Measurements from ENCODE around the gene CCM2.
A peak's percentile ranks its signal among the peaks of the same experiment; 100 is the strongest.
"Not testable (repeated sequence)": the region's sequence is repeated elsewhere in the genome, so short reads cannot be mapped to it uniquely, and the experiment has no call there.

The CCM2 gene

DNA sequence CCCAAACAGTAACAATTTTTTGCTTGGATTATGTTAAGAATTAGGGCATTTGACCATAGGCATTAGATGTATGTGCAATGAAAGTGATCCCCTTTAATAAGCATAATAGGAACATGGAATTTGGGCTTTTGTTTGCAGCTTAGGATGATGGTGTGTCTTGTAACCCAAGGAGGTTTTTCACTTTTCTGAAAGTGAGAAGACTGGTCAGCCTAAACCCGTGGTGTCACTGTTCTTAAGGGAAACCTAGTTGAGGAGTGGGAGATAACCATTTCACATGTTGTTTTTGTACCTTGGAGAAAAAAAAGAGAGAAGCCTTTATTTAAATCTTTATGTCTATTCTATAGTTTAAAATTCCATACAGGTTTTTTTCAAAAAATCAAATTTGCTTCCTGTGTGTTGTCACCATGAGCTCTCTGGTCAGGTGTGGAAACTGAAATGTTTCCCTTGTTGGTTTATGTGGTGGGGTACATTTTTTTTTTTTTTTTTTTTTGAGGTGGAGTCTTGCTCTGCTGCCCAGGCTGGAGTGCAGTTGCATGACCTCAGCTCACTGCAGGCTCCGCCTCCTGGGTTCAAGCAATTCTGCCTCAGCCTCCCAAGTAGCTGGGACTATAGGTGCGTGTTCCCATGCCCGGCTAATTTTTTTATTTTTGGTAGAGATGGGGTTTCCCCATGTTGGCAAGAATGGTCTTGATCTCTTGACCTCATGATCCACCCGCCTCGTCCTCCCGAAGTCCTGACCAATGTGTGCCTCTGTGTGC is 7.7 kb downstream of the CCM2 start:
- no peak for DNase-seq

DNA sequence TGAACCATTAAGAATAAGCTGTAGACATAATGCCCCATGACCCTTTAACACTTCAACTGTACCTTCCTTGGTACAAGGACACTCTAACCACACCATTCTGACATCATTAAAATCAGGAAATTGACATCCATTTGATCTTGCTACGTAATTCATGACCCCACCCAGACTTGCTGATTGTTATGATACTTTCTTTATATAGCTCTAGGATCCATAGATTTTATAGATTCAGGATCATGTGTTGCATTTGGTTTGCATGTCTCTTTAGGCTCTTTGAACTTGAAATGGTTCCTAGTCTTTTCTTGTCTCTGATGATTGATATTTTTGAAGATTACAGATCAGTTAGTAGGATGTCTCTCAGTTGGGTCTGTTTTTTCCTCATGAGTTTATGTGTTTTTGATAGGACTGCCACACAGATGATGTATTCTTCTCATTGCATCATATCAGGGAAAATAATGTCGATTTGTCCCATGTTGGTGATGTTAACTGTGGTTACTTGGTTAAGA is 13.5 kb downstream of the CCM2 start:
- no peak for DNase-seq

DNA sequence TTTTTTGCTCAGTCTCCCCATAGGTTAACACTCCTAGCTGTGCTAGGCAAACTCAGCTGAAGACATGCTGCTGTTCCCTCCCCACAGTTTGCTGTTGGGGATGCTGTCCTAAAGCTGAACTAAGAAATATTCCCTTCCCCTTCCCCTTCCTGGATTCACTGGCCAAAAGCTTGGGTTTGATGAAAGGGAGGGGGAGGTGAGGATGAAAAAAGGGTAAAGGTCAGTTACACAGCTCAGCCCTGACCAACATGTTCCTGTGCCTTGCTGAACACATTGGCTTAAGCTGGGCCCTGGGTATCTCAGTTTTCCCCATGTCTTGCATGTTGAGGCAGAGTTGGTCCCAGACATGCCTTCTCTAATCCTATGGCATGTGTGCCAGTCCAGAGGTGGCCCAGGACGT is 15.3 kb downstream of the CCM2 start:
- no peak for DNase-seq

DNA sequence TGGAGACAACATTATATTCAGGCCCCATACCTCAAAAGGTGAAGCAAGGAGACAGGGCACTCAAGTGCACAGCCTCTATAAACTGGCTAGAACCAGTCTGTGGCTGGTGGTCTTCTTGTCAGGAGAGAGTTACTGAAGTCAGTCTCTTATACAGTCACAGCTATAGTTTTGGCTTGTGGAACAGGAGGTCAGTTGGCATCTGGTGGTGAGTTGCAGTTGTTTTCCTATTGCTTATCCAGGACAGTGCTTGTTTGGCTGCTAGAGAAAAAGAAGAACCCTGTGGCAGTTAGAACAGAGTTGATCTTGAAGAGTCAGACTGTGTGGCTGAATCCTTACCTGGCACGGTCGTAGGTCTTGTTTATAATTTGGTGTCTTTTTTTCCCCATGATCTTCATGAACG is 17.3 kb downstream of the CCM2 start:
- DNase-seq, result no peak

DNA sequence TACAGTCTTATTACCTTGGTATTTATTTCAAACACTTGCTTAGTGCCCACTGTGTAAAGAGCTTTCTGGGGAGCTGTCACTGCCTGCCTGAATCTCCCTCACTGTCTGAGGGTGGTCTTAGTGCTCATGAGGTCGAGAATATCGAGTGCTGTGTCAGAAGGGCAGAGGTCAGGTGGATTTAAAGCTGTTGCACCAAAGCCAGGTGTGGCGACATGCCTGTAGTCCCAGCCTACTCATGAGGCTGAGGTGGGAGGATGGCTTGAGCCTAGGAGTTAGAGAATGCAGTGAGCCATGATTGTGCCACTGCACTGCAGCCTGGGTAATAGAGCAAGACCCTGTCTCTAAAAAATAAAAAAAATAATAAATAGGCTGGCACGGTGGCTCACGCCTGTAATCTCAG is 20.9 kb downstream of the CCM2 start:
- no peak for DNase-seq

DNA sequence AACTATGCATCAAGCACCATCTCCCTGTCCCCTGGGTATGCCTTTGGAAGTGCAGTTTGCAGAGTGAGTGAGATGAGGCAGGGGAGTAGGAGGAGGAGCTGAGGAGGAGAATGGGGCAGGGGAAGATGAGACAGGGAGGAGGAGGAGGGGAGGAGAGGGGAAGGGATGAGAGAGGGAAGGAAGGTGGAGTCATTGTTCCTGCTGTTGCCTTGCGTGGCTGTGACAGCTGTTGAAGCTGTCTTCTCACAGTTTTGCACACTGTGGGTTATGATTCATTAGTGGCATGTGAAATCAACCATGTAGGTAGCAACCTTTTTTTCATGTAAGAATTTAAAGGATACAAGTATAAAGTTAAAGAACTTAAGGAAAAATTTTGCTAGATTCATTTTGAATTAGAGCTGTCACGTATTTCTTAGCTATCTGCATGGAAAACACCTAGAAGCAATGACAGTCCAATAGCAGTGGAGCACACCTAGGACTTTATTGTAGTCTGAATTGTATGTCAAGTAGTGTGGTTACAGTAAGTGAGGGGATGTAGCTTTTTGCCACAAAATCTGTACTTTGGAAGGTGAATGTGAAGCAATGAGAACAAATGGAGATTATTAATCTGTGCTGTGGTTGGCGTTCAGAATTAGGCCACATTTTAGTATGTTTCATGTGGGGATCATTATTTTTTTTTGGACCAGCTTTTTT is 21.7 kb downstream of the CCM2 start:
- peak; percentile 27 for DNase-seq

DNA sequence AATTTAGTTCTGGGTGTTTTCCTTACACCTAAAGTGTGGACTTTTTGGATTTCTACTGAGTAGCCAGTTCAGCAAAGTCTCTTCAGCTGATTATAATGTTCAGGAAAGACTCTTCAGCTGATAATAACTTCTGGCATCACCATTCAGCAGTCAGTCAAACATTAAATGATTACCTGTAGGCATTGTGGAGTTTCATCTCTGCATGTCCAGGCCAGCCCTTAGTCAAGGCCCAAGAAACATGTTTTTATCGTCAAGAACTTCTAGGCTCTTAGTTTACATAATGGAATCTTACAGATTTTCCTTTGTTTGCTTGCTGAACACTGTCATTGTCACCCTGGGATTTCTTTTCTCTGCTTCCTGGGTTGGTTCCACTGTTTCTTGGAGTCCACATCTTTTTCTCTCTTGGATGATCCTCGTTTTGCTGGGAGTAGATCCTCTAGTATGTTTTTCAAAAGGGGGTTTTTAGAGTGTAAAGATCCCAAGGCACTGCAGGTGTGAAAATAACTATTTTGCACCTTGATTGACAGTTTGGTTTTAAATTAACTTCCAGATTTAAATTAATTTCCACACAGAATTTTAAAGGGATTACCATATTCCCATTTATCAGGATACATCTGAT is 24.2 kb downstream of the CCM2 start:
- no peak for DNase-seq

DNA sequence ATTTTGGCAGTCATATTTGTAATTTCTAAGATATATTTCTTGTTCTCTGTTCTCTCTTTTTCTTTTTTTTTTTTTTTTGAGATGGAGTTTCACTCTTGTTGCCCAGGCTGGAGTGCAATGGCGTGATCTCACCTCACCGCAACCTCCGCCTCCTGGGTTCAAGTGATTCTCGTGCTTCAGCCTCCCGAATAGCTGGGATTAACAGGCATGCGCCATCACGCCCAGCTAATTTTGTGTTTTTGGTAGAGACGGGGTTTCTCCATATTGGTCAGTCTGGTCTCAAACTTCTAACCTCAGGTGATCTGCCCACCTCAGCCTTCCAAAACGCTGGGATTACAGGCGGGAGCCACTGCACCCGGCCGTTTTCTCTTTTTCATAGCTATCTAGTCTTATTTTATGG is 25.5 kb downstream of the CCM2 start:
- not testable (repeated sequence) for DNase-seq

DNA sequence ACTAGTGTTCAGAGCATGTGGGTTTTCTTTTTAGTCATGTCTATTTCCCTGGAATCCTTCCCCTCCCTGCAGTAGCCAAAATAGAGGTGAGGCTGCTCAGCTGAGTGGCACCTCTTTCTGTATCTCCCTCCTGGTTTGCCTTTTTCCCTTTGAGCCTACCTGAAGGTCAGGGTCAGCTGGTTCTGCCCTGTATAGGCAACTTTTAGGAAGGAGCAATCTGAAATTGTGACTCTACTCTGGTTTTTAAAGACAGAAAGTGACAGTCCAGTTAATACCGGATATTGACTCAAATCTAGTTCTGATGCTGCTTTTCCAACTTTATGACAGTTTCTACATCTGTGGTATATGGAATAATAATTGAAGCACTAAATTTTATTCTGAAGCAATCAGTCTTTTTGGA is 26.0 kb downstream of the CCM2 start:
- no peak for DNase-seq

DNA sequence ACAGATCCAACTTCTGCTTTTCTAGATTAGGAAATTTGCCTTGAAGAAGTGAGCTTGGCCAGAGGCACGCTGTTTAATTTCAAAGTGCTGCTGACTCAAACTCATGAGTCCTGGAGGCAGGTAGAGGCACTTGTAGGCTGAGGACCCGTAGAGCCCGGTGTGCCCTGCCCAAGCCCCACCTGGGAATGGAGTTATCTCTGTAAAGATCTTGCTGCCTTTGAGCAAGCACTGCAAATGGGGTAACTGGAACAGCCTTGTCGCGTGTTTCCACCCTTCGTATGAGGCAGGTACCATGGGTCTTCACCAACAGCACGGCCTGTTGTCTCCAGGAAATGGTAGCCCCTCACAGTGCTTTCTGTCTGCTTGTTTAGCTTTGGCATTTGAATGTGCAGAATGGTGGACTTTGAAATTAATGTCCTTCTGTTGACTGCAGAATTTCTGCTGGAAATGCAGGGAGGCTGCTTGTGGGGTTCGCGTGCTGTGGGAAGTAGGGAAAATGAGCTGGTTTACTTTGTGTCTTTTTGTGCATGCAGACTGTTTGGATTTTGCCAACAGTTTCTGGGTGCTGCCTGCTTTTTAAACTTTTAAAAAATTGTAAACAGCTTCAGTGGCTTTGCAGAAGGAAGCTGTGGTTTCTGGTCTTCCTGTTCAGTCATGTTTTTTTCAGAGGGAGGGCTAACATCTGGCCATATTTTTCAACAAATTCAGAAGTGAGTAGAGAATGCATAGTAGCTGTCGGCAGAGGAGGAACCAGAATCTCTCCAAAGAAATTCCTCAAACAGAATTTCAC is 27.2 kb downstream of the CCM2 start:
- no peak for DNase-seq

DNA sequence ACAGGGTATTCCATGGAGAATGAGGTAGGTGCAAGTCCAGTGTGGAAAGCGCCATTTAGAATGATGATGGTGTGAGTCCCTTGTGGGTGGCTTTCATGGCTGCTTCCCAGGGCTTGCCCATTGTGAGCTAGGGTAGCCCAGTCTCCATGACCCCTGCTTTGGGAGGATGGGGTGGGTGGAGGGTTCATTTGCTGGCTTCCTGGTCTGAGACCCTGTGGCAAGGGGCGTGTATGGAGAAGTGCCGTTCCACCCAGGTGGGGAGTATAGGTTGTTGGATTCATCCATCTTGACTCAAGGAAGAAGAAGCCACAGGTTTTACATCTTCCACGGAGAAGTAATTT is 27.7 kb downstream of the CCM2 start:
- no peak for DNase-seq

DNA sequence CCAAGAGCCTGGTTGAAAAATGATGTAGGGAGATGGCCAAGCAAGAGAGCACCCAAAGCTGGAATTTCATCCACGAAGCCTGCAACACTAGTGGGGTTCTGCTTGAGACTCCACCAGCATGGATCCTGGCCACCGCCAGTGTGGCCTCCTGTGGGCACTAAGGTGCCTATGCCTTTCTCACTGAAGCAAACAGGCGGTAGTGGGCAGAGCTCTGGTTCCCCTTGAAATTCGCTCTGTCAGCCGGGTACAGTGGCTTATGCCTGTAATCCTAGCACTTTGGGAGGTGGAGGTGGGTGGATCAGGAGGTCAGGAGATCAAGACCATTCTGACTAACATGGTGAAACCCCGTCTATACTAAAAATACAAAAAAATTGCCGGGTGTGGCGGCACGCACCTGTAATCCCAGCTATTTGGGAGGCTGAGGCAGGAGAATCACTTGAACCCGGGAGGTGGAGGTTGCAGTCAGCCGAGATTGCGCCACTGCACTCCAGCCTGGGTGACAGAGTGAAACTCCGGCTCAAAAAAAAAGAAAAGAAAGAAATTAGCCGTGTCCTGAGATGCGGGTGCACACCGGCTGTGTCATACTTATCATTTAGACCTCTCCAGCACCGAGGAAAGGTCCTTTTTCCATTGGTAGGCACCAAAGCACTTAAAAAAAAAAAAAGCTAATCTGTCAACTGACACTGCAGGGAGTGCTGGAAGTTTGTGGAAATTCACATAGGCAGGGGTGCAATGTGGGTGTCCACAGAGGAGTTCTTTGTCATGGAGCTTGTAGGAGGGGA is 28.3 kb downstream of the CCM2 start:
- DNase-seq, result no peak

DNA sequence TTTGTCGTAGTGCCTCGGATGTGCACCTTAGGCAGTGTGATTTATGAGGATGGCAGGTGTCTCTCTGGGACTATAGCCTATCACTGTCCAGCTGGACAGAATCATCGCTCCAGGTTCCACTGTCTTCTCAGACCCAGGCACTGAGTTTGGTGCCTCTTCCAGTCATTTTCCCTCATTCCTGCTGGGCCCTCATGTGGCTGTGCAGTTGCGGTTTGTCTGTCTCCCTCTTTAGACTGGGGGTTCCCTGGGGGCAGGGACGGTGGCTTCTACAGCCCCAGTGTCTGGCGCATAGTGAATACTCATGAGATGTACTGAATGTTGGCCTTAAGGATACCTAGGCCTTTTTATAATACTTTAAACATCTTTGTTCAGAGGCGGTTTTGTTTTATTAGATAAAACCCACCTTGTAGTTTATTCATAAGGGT is 28.9 kb downstream of the CCM2 start:
- no peak for DNase-seq

DNA sequence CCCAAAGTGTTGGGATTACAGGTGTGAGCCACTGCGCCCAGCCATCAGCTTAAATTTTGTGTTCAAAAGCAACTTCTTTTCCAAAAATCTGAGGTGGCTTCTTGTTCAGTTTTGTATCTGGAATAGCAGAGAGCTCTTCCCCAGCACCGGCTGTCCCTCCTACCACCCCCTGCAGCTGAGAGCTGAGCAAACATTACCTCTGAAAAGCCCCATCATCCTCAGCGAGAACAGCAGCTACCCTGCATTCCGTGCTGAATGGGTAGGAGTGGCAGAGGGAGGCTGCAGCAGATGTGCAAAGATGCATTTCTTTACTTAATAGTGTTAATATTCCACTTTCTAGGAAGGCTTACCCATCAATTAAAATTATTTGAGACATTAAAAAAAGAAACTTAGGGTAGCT is 31.8 kb downstream of the CCM2 start:
- no peak for DNase-seq

DNA sequence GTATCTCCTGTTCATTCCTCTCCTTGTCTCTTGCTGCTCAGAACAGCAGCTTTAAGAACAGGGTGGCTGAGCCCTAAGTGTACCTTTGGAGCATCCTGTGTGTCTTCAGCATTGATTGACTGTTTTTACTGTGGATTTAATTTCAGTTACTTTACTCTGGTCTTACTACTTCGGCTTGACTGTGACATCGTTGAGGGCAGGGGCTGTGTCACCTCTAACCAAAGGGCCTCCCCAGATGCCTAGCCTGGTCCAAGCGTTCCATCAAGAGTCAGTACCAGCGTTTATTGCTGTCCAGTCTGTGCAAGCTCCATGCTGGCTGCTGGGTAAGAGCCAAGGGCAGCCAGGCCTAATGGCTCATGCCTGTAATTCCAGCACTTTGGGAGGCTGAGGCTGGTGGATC is 32.4 kb downstream of the CCM2 start:
- DNase-seq, result no peak

DNA sequence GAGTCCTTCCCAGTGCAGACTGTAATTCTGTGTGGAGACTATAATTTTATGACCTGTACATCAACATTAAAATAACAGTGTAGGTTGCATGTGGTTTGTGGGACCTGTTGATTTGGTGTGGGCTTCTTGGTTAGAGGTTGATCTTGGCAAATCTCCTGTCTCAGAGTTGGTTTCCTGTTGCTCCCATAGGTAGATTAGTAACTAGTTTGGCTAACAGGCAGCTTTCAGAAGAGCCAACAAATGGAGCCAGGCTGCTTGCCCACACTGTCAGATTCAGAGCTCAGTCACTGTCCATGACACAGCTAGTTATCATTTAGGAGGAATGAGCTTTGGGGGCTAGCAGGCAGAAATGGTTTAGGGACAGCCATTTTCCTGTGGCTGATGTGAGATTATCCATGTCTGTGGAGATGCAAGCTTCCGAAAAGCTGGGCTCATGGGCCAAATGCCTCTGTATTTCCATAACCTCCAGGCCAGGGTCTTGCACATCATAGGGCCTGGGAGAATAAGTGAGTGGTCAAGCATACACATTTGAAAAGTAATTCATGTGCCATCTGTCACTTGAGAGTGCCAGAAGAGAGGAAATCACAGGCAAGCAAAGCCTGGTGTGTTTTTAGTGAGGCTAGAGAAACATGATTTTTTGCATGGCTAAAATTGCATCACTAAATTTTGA is 33.4 kb downstream of the CCM2 start:
- no peak for DNase-seq

DNA sequence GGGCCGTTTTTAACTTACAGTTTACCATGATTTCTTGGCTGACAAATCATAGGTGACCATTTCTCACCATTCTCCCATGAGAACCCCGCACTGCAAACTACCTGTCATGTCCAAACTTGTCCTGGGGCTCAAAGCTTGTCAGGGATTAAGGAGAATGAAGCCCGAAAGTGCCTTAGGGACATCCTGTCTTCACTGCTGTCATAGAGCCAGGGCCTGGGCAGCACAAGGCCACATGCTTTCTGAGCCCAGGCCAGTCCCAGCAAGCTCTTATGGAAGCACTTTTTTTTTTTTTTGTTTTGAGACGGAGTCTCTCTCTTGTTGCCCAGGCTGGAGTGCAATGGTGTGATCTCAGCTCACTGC is 33.9 kb downstream of the CCM2 start:
- no peak for DNase-seq

DNA sequence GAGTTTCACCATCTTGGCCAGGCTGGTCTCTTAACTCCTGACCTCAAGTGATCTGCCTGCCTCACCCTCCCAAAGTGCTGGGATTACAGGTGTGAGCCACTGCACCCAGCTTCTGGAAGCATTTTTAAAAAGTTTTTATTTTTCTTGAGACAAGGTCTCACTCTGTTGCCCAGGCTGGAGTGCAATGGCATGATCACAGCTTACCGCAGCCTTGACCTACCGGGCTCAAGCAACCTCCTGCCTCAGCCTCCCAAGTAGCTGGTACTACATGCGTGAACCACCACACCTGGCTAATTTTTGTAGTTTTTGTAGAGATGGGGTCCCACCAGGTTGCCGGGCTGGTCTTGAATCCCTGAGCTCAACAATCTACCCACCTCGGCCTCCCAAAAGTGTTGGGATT is 34.7 kb downstream of the CCM2 start:
- not testable (repeated sequence) for DNase-seq

DNA sequence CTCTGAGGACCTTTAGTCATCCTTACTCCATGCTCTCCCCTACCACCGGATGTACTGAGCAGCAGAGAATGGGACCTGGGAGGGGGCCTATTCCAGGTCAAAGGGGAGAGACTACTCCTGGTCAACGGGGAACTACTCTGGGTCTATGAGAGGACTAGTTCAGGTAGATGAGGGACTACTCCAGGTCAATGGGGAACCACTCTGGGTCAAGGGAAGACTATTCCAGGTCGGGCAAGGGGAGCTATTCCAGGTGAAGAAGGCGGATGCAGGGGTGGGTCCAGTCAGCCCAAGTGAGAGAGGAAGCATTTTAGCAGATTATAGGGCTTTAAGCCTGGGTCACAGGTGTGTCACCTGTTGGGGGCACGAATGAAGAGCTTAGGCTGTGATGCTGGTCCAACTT is 35.4 kb downstream of the CCM2 start:
- DNase-seq, result no peak

DNA sequence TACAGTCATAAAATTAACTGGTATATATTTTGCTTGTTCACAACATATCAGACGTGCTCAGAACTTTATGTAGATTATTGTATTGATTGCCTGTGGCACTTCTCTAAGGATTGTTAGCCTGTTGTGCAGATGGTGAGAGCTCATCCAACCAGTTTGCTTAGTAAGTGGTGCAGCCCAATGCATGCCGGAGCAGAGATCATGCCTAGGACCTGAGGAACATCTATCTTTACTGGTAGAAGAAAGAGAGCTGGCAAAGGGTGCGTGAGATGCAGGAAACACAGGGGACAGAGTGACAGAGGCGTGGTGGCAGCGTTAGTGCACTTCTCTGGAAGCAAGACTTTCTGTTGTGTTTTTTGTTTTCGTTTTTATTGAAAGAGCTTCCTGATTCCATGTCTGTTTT is 35.9 kb downstream of the CCM2 start:
- DNase-seq, result no peak

DNA sequence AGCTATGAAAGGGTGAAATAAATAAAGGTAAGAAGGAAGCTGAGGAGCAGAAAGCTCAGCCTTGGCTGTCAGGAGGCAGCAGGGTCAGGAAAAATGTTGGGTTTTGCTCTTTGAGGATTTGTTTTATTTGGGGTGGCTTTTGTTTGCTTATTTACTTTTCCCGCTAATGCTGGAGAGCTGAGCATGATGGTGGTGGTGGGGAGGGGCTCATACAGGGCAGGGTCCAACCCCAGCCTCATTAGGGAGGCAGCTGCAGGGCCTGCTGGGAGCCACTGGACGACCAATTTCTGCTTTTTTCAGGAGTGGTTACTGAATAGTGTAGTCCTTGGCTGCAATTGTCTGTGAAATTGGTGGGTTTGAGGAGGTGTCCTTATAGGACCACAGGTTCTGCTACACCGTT is 36.3 kb downstream of the CCM2 start:
- DNase-seq, result no peak

DNA sequence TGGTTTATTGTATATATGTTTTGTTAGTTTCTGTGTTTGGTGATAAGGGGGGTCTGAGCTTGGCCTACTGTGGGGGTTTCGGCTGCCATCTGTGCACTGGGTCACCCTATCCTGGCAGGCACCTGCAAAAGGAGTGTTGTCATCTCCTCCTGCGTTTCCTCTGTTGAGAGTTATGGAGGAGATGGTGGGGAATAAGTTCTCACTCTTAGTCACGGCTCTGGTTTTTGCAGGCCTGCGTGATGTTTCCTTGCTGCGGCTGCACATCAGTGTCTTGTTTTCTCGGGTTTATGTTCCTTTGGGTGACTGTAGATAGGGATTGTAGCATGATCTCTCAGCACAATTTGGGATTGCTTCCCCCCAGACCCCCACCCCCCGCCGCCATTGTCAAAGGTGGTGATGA is 36.8 kb downstream of the CCM2 start:
- DNase-seq, result peak; percentile 44
